ENCODE results near the gene MAGI2.

DNA sequence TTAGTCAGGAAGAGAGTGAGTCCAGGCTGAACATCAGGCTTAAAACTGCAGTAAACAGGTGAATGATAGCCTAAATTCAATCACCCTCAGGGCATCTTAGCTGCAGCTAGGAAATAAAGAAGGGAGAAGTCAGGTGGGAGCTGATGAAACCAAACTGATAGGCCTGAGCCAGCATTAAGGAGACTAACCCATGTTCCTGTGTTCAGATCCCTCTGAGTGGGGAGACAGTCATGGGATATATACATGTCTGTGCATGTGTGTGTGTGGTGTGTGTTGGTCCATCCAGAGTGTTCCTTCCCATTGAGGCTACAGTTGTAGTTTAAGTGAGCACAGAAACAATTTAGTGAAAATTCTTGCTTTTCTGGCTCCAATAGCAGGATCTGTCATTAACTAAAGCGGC is 1174.0 kb downstream of the MAGI2 start:
- TF ChIP-seq, protein P1, sequence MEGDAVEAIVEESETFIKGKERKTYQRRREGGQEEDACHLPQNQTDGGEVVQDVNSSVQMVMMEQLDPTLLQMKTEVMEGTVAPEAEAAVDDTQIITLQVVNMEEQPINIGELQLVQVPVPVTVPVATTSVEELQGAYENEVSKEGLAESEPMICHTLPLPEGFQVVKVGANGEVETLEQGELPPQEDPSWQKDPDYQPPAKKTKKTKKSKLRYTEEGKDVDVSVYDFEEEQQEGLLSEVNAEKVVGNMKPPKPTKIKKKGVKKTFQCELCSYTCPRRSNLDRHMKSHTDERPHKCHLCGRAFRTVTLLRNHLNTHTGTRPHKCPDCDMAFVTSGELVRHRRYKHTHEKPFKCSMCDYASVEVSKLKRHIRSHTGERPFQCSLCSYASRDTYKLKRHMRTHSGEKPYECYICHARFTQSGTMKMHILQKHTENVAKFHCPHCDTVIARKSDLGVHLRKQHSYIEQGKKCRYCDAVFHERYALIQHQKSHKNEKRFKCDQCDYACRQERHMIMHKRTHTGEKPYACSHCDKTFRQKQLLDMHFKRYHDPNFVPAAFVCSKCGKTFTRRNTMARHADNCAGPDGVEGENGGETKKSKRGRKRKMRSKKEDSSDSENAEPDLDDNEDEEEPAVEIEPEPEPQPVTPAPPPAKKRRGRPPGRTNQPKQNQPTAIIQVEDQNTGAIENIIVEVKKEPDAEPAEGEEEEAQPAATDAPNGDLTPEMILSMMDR (CRISPR knock-in tag; IDR thresholded peaks at IDR 0.05): no peak
- TF ChIP-seq, protein P2, sequence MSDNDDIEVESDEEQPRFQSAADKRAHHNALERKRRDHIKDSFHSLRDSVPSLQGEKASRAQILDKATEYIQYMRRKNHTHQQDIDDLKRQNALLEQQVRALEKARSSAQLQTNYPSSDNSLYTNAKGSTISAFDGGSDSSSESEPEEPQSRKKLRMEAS (IDR thresholded peaks at IDR 0.05): no peak
- TF ChIP-seq EHMT2 (IDR thresholded peaks at IDR 0.05; ENCODE audit: borderline replicate concordance, low read depth, low read length): no peak
- no peak for TF ChIP-seq EZH2 (conservative IDR thresholded peaks at IDR 0.05; ENCODE audit: low read depth, low read length)
- TF ChIP-seq ETV6 (CRISPR knock-in tag; conservative IDR thresholded peaks at IDR 0.05): no peak
- TF ChIP-seq TRIM24 (CRISPR knock-in tag; IDR thresholded peaks at IDR 0.05): no peak
- TF ChIP-seq ZFP37 (CRISPR knock-in tag; IDR thresholded peaks at IDR 0.05; ENCODE audit: borderline replicate concordance): no peak
- no peak for TF ChIP-seq NCOA1 (CRISPR knock-in tag; IDR thresholded peaks at IDR 0.05)
